B cell (primary cell): ENCODE measurements around the gene PUDP. TPM values are rescaled to one million over a fixed set of nuclear protein-coding genes. Genes with fewer than 3 reads are reported as not detected.

Experiments used
- ATAC-seq: fragments of 200-7000 bp; cut with Tn5 transposase; one replicate; pipeline ENCODE4 v1.10.0; 2021; ENCODE audit warnings: low read depth, mild to moderate bottlenecking, moderate number of reproducible peaks, moderate library complexity
- CTCF ChIA-PET: fragments of 350-600 bp; sonication (Branson Sonifier 250); formaldehyde crosslinking; loops from one replicate; lab custom pipeline; 2021; ENCODE audit warnings: antibody characterized with exemption, inconsistent platforms; lab: Charles Lee
- POLR2A ChIA-PET: fragments of 350-600 bp; sonication (Branson Sonifier 250); formaldehyde crosslinking; loops from one replicate; lab custom pipeline; 2021; ENCODE audit warnings: antibody characterized with exemption; lab: Charles Lee
- DNase-seq: peaks from one replicate; pipeline ENCODE4 v3.0.0; 2013
- H2AFZ ChIP-seq: 2 replicates; pipeline ENCODE4 v1.6.1; 2012; ENCODE audit warnings: mild to moderate bottlenecking, low read depth, low read length; ENCODE audit not compliant: insufficient read depth, poor library complexity, severe bottlenecking
- H3K27ac ChIP-seq, 2 donors: 1 replicate in 1 of 2; 2 replicates in 1 of 2; pipeline ENCODE4 v1.5.1; 2012 to 2013; ENCODE audit warnings: low read length in 2 of 2, mild to moderate bottlenecking in 2 of 2, moderate library complexity in 1 of 2
- H3K27me3 ChIP-seq, 4 experiments: fragments of 200-600 bp in 1 of 4; sonication (generic) in 1 of 4; replicated peaks in 1 of 4; 1 replicate in 2 of 4; 2 replicates in 2 of 4; pipeline versions ENCODE4 v1.6.1 to v1.7.0; 2013 to 2016; ENCODE audit warnings: low read length in 3 of 4, mild to moderate bottlenecking in 2 of 4, mixed read lengths in 1 of 4, moderate library complexity in 1 of 4; ENCODE audit not compliant: insufficient read depth in 4 of 4, control insufficient read depth in 3 of 4; ENCODE audit errors: control extremely low read depth in 1 of 4
- H3K36me3 ChIP-seq, 2 experiments: replicated peaks in 1 of 2; 1 replicate in 1 of 2; 2 replicates in 1 of 2; pipeline versions ENCODE4 v1.6.1 to v1.7.1; 2013; ENCODE audit warnings: low read length in 1 of 2; ENCODE audit not compliant: insufficient read depth in 2 of 2, control insufficient read depth in 1 of 2; ENCODE audit errors: control extremely low read depth in 1 of 2, extremely low read depth in 1 of 2
- H3K4me1 ChIP-seq, 2 donors: fragments of 200-600 bp in 1 of 2; sonication (generic) in 1 of 2; 1 replicate in 1 of 2; 2 replicates in 1 of 2; pipeline versions ENCODE4 v1.5.1 to v1.6.1; 2013 to 2017; ENCODE audit warnings: low read length in 2 of 2; ENCODE audit not compliant: control insufficient read depth in 2 of 2, insufficient read depth in 2 of 2
- H3K4me2 ChIP-seq: replicated peaks from 2 replicates; pipeline ENCODE3; 2012; ENCODE audit warnings: mild to moderate bottlenecking, low read depth, low read length; ENCODE audit not compliant: poor library complexity, severe bottlenecking
- H3K4me3 ChIP-seq, 5 experiments: fragments of 200-600 bp in 1 of 5; sonication (generic) in 1 of 5; 1 replicate in 3 of 5; 2 replicates in 2 of 5; pipeline versions ENCODE4 v1.5.1 to v1.7.0; 2011 to 2016; ENCODE audit warnings: low read length in 4 of 5, mild to moderate bottlenecking in 4 of 5, low read depth in 2 of 5, control low read depth in 1 of 5, moderate library complexity in 1 of 5; ENCODE audit not compliant: insufficient read depth in 1 of 5; ENCODE audit errors: control extremely low read depth in 1 of 5, extremely low read depth in 1 of 5
- H3K79me2 ChIP-seq: fragments of 200-600 bp; sonication (generic); one replicate; pipeline ENCODE4 v1.6.0; 2016; ENCODE audit warnings: low read length; ENCODE audit not compliant: control insufficient read depth, insufficient read depth
- H3K9ac ChIP-seq: fragments of 200-600 bp; sonication (generic); 2 replicates; pipeline ENCODE4 v1.6.1; 2017; ENCODE audit warnings: mild to moderate bottlenecking, low read length, moderate library complexity
- H3K9me3 ChIP-seq, 3 donors: one replicate each; pipeline versions ENCODE4 v1.6.1 to v1.7.1; 2013; ENCODE audit warnings: low read length in 2 of 3; ENCODE audit not compliant: control insufficient read depth in 2 of 3, insufficient read depth in 1 of 3; ENCODE audit errors: control extremely low read depth in 1 of 3
- H4K20me1 ChIP-seq: 2 replicates; pipeline ENCODE4 v1.6.0; 2012; ENCODE audit warnings: mild to moderate bottlenecking, low read length; ENCODE audit not compliant: insufficient read depth, control insufficient read depth, poor library complexity, severe bottlenecking
- H3K27ac Mint-ChIP-seq: one replicate; pipeline ENCODE4 v1.8.0; 2021; ENCODE audit warnings: mixed read lengths
- H3K27me3 Mint-ChIP-seq: one replicate; pipeline ENCODE4 v1.8.0; 2021; ENCODE audit warnings: mixed read lengths
- H3K4me1 Mint-ChIP-seq: one replicate; pipeline ENCODE4 v1.8.0; 2021; ENCODE audit warnings: mixed read lengths
- H3K4me3 Mint-ChIP-seq: one replicate; pipeline ENCODE4 v1.8.0; 2021; ENCODE audit warnings: mixed read lengths
- H3K9me3 Mint-ChIP-seq: one replicate; pipeline ENCODE4 v1.8.0; 2022; ENCODE audit warnings: mixed read lengths; ENCODE audit not compliant: insufficient read depth
- EZH2 ChIP-seq: IDR thresholded peaks from 2 replicates; pipeline ENCODE4 v1.6.1; 2012; ENCODE audit warnings: borderline replicate concordance, low read depth, mild to moderate bottlenecking, moderate library complexity, low read length; ENCODE audit not compliant: insufficient read depth, poor library complexity, severe bottlenecking
- WGBS: methylation state at CpG from one replicate; pipeline ENCODE4 v1.1.5; 2013; ENCODE audit warnings: missing lambda C conversion rate; ENCODE audit not compliant: insufficient coverage; 5-methylcytosine and 5-hydroxymethylcytosine counted together
- intact Hi-C: fragments of 100-400 bp; cut with micrococcal nuclease; formaldehyde crosslinking; loops from one replicate; pipeline ENCODE4 v1.10.0; 2022
- polyA plus RNA-seq: library from polyadenylated mRNA; depleted of rRNA; stranded (reverse); fragments of >200 nt; gene quantifications from 2 replicates; pipeline ENCODE4 v1.2.3, GENCODE V29; 2012
- total RNA-seq, 2 donors: library from RNA; stranded (reverse); fragments of 120-200 nt in 1 of 2; gene quantifications; 1 replicate in 1 of 2; 2 replicates in 1 of 2; pipeline versions ENCODE4 v1.2.3 to v1.2.4, GENCODE V29; 2013 to 2022
- TF ChIP-seq, protein P1 (sequence below): fragments of 200-600 bp; IDR thresholded peaks from one replicate; pipeline ENCODE4 v1.8.0; 2022; ENCODE audit warnings: antibody characterized with exemption, mild to moderate bottlenecking

Gene PUDP
- total and polyA plus RNA-seq, 2 donors (not counting 1 experiment from before 2014, with no cell fraction given) = 12.8 to 14.1 TPM

DNA sequence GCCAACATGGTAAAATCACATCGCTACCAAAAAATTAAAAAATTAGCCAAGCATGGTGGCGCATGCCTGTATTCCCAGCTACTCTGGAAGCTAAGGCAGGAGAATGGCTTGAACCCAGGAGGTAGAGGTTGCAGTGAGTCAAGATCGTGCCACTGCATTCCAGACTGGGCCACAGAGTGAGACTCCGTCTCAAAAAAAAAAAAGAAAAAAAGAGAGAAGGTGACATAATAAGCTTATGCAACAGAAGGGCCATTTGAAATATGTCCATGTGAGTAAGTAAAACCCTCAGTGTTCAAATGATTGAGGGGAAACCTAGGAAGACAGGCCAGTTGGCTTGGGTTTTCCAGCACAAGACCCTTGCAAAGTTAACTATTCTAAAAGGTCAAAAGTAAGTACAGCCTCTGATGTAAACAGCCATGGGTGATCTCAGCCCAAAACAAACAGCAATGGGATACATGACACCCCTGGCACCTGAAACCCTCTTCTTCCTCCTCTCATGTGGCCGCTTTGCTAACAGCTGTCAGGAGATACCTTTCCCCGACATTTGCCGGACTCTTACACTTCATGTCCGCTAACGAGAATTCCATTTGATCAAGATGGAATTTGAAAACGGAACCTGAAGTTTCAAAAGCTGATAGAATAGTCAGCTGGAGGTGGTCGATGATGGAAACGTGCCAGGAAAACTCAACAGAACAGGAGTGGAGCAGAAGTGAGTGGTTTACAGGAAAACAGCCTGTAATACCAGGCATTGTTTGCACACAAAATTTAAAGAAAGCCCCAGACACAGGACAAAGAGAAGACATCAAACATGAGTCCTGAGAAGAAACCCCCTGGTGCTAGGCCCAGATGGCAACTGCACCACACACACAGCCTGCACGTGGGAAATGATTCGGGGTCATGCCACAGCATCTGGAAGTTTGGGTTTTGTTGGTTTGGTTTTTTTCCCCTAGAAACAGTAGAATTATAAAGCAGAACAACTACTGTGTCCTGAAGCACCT, 93.4 kb downstream of the PUDP start:
- Histone ChIP-seq H3K79me2 (peaks cover 11% of the 10 kb centered on the region), H3K27ac (peak overlapping the region; percentile 15 to 62), H4K20me1 (no peaks in the 10 kb centered on the region), H3K4me1 (peaks cover 61 to 66% of the 10 kb centered on the region in 2 donors), H3K9ac (no peak overlapping the region), H3K9me3 (peaks cover 0 to 4% (median 0%) of the 10 kb centered on the region in 3 donors), H3K36me3 (peaks cover 0 to 2% of the 10 kb centered on the region in 2 experiments), H2AFZ (no peak overlapping the region), H3K4me2 (peak overlapping the region; percentile 62), H3K27me3 (no peaks in the 10 kb centered on the region), H3K4me3 (no peak overlapping the region)
- H3K9me3 Mint-ChIP-seq = no peaks in the 10 kb centered on the region
- ChIA-PET POLR2A (no interaction called here), CTCF (no interaction called here)
- intact Hi-C loops = loop anchor here (5.0 kb wide), 1 partner anchor 33 kb away; no protein-coding TSS in a partner anchor
- no peaks in the 10 kb centered on the region for H3K27me3 Mint-ChIP-seq
- DNase-seq (no peak), ATAC-seq (no peak)
- no peak overlapping the region for H3K4me3 Mint-ChIP-seq
- peak overlapping the region; percentile 32 for H3K27ac Mint-ChIP-seq
- no peak for TF ChIP-seq EZH2
- TF ChIP-seq, protein P1, sequence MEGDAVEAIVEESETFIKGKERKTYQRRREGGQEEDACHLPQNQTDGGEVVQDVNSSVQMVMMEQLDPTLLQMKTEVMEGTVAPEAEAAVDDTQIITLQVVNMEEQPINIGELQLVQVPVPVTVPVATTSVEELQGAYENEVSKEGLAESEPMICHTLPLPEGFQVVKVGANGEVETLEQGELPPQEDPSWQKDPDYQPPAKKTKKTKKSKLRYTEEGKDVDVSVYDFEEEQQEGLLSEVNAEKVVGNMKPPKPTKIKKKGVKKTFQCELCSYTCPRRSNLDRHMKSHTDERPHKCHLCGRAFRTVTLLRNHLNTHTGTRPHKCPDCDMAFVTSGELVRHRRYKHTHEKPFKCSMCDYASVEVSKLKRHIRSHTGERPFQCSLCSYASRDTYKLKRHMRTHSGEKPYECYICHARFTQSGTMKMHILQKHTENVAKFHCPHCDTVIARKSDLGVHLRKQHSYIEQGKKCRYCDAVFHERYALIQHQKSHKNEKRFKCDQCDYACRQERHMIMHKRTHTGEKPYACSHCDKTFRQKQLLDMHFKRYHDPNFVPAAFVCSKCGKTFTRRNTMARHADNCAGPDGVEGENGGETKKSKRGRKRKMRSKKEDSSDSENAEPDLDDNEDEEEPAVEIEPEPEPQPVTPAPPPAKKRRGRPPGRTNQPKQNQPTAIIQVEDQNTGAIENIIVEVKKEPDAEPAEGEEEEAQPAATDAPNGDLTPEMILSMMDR = no peak
- WGBS = 100% methylated on average over 2 of the region's 14 CpGs
- H3K4me1 Mint-ChIP-seq = peaks cover 58% of the 10 kb centered on the region

- POLR2A ChIA-PET = no interaction called here
- Mint-ChIP-seq H3K27me3 (no peaks in the 10 kb centered on the region), H3K4me1 (peaks cover 40% of the 10 kb centered on the region), H3K27ac (no peak overlapping the region), H3K4me3 (no peak overlapping the region), H3K9me3 (no peaks in the 10 kb centered on the region)
- Histone ChIP-seq H3K36me3 (peaks cover 0 to 2% of the 10 kb centered on the region in 2 experiments), H3K4me3 (no peak overlapping the region), H3K9me3 (peaks cover 0 to 4% (median 0%) of the 10 kb centered on the region in 3 donors), H3K27ac (no peak overlapping the region), H3K4me2 (no peak overlapping the region), H3K4me1 (peaks cover 42 to 47% of the 10 kb centered on the region in 2 donors), H3K9ac (no peak overlapping the region), H3K27me3 (no peaks in the 10 kb centered on the region), H2AFZ (no peak overlapping the region), H4K20me1 (no peaks in the 10 kb centered on the region), H3K79me2 (peaks cover 11% of the 10 kb centered on the region)
- CTCF ChIA-PET = no interaction called here
- no peak for DNase-seq
- TF ChIP-seq, protein P1 = no peak
- no peak for TF ChIP-seq EZH2
- WGBS = no CpG with 5 or more reads among the region's 6 CpGs
- no peak for ATAC-seq
- intact Hi-C loops = loop anchor here (5.0 kb wide), 1 partner anchor 35 kb away; no protein-coding TSS in a partner anchor
These were observed 95.4 kb downstream of the PUDP start for GRCh38 chrX:7052541-7052940.
